Measurements from ENCODE around the gene TMEM269.
"Not testable (repeated sequence)": the region's sequence is repeated elsewhere in the genome, so short reads cannot be mapped to it uniquely, and the experiment has no call there.

The TMEM269 gene

GRCh38 chr1:42748461-42749410, 36.1 kb upstream of the TMEM269 start:
- no peak for DNase-seq

GRCh38 chr1:42750041-42750440, 34.8 kb upstream of the TMEM269 start:
- DNase-seq = no peak

DNA sequence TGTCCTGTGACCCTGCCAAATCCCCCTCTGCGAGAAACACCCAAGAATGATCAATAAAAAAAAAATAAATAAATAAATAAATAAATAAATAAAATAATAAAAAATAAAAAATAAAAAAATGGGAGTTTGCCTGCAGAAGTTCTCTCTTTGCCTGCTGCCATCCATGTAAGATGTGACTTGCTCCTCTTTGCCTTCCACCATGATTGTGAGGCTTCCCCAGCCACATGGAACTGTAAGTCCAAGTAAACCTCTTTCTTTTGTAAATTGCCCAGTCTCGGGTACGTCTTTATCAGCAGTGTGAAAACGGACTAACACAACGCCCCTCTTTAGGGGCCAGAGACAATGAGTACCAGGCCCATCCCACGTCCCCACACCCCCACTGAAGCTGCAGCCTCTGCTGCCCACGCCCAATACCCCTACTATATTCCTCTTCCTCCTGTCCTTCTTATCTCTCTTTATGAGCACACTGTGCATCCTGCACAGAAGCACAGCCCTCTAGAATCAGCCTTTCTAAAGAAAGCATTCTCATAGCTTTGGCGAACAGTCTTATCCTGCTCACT, 33.2 kb upstream of the TMEM269 start:
- DNase-seq = not testable (repeated sequence)

DNA sequence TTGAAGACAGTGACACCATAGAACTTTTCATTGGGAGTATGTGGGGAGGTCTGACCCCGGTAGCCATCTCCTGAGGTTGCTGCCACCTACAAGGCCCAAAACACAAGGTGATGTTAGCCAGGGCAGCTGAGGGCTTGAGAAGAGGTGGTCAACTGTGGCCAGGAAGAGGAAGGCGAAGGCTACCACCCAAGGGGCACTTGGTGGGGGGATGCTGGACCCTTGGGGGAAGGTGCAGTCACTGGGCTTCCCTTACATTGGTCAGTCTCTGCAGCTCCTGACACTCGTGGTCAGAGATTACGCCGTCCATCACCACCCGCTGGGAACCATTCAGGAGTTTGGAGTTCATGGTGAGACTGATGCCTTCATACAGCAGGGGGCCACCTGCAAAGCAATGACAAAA, 32.5 kb upstream of the TMEM269 start:
- DNase-seq = no peak

DNA sequence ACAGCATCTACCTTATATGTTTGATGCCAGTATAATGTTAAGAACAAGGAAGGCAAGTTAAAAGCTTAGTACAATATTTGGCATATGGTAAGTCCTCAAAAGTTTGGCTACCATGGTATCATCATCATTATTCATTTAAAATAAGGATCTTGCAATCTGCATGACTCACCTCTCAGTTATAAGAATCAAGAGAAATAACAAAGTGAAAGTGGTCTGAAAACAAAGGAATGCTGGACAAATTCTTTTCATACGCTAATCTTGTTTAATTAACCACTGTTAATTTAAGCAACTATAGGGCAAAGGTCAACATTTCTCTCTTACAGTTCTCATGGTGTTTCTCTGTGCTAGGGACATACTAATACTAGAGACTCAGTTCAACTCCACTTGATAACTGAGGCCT, 31.7 kb upstream of the TMEM269 start:
- DNase-seq = no peak

DNA sequence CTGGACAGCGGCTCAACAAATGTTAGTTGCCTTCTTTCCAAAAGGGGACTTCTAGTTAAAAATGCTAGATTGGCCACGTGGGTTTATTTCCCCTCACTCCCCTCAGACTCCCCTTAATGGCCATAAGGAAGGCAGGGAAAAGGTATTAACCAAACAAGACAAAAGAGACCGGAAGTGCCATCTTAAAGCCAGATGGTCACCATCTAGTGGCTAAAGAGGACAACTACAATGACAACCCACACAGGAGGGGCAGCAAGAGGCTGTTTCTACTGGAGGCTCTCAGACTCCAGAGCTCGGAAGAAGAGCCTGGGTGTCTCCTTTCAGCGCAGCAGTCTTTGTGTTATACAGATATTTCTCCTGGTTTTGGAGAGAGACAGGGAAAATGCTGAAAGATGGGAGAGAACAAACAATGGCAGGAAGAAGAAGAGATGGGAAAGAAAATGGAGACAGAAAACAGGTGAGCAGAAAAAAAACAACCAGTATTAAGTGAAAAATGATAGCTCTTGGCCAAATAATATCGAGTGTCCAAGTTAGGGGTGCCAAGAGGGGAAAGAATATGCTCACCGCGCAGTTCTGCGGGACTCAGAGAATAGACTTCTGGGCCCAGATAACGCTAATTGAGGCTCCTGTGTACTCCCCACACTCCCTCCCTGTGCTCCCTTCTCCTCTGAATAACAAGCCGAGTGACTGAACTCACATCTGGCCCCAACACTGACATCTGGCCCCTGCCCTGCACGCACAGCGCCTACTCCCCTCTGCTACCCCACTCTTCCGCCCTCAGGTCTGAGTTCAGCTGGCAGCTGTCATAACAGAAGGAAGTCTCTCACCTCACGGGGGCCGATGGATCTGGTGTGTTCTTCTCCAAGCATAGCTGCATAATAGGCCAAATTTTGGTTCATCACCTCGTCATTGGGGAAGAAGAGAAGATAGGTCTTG, 27.6 kb upstream of the TMEM269 start:
- peak in 1 of 2 experiments; percentile 4 for DNase-seq

DNA sequence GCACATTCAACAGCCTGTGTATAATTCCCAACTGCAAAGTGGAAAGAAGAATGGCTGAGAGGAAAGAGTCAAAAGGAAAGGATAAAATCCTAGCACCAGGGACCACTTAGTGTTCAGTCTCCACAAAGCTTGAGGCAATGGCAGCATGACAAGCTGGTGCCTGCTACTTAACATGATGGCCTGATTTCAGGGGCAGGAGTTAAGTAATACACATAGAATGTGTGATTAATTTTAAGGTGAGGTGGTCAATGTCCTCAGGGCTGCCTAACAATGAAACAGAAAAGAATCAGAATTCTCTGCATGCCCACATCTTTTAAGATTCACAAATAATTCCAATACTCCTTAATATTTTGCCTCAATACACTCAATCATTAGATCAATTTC, 26.9 kb upstream of the TMEM269 start:
- DNase-seq = no peak

- no peak for DNase-seq
Measured at GRCh38 chr1:42758641-42759040, 26.1 kb upstream of the TMEM269 start.

DNA sequence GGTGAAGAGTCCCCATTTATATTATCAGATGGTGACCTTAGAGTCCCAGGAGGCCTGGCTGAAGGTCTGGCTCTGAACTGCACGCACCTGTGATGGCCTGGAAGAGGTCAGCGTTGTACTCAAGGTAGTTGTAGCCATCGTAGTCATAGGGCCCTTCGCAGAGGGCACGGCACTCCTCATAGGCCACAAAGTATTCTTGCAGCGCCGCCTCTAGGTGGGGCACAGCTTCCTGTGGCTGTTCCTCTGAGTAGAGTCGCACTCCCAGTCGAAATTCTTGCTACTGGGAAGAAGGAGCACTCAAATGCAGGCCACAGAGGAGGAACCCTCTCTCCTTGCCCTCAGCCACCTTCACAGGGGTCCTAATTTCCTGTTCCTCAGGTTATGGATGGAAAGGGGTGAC, 25.7 kb upstream of the TMEM269 start:
- no peak for DNase-seq

- DNase-seq = no peak
Measured at GRCh38 chr1:42761567-42761966, 23.2 kb upstream of the TMEM269 start.

DNA sequence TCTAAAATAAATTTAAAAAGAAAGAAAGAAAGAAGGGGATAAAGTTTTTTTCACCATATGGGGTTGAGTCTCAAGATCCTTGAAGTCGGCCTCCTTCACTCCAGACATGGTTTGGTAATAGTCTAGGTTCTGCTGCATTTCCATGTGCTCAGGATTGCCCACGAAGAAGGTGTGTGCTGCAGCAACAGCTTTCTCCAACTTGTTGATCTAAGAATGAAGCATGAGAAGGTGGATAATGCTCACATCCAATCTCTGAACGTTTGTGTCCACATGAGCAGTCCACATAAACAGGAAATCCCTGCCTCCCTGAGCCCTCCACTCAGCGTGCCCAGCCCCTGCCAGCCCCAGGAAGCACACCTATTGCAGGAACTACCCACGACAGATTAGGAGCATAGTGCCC, 22.5 kb upstream of the TMEM269 start:
- no peak for DNase-seq

DNA sequence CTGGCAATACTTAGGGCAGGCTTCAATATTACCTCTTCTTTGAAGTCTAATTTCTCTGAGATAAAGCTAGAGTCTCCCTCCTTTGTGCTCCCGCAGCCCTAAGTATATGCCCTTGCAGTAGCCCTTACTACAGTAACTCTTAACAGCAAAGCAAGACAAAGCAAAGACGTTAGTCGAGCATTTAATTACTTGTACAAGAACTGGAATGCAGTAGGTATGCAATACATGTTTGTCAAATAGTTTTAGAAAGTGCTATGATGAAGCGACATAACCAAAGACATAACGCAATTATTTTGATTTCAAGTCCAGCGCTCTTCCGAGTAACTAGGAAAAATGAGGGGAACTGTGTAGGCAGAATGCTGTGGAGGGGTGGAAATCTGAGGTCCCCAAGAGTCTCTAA, 19.5 kb upstream of the TMEM269 start:
- DNase-seq = no peak

- peak in 1 of 2 experiments; percentile 29 for DNase-seq
Measured at GRCh38 chr1:42765832-42766740, 18.7 kb upstream of the TMEM269 start.

DNA sequence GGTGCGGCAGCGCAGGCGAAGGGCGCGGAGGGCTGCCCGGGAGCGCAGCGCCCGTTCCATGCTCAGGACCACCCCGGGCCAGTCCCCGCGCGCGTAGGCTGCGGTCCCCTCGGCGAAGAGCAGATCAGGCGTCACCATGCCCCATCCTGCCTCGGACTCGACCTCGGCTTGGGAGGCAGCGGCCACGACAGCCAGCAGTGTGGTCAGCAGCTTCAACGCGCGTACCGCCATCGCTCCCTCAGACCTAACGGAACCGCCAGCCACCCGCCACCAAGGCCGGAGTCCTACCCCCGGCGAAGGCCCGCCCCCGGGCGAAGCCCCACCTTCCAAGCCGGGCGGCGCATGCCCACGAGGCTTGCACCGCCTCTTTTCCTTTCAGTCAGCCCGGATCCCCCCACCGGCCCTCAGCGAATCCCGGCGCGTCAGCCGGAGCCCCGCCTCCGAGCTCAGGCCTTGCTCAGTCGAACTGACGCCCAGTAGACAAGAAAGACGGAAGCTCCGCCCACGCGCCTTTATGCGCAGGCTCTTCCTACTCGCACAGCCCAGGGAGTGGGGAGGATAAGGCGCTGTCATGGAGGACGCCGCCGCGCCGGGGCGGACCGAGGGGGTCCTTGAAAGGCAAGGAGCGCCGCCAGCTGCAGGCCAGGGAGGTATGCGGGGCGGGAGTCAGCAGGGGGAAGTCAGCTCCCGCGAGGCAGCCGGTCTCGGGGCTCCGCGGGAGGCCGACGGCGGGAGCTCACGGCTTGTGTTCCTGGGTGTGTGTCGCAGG, 17.9 kb upstream of the TMEM269 start, which contains the start of the genes C1orf50 and P3H1:
Gene C1orf50 (plus strand): TSS at position 509 of the 769 bp plus-strand sequence. CDS start 63 bp downstream, at position 572.
Gene P3H1 (minus strand): TSS at position 288 of the 769 bp plus-strand sequence. CDS start 57 bp downstream, at position 231.
- peak; percentile 97 to 99 for DNase-seq

GRCh38 chr1:42767510-42768000, 17.2 kb upstream of the TMEM269 start:
- DNase-seq = no peak

GRCh38 chr1:42768172-42768571, 16.6 kb upstream of the TMEM269 start:
- no peak for DNase-seq

DNA sequence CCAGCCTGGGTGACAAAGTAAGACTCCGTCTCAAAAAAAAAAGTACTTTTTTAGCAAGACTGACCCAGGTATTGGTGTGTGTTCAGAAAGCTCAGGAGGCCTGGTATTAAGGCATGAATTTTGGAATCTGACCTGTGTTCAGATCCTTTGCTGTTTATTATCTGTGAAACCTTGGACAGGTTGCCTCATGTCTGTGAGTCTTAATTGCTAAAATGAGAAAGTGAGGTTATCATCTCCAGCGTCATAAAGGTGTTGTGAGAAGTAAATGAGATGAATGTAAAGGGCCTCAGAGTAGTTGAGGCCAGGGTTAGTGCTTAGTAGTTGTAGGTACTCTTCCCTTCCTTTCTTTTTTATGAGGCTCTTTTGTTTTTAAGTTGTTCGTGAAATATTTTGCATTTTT, 15.0 kb upstream of the TMEM269 start:
- DNase-seq = no peak

DNA sequence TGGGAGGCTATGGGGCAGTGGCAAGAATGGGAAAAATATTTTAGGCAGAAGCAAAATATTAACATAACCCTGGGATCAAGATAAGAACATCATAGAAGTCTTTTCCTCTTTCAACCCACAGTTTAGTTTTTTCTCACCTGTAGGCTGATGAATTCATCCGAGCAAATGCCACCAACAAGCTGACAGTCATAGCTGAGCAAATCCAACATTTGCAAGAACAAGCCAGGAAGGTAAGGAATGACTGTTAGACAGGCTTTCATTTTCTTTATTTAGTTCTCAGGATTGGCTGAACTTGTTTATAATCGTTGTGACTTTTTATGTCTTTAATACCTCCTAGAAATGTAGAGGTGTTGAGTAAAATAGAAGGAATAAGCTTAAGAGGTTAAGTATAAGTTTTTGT, 11.4 kb upstream of the TMEM269 start:
- DNase-seq = no peak

GRCh38 chr1:42774928-42775526, 9.8 kb upstream of the TMEM269 start:
- no peak for DNase-seq

- no peak for DNase-seq
Measured at GRCh38 chr1:42776502-42776901, 8.3 kb upstream of the TMEM269 start.

All from NCI-H187 (cell line).